Measurements from ENCODE around the gene SYNPR. TPM values are rescaled to one million over a fixed set of nuclear protein-coding genes. Genes with fewer than 3 reads are reported as not detected.

The SYNPR gene
- total RNA-seq, 4 donors from 2014 or later, result not detected

GRCh38 chr3:63395960-63396359, 117.9 kb downstream of the SYNPR start:
- Histone ChIP-seq H3K27me3 (no peaks in the 10 kb centered on the region), H3K4me3 (no peak overlapping the region), H3K27ac (no peak overlapping the region), H3K36me3 (no peaks in the 10 kb centered on the region), H3K4me1 (no peaks in the 10 kb centered on the region), H3K9me3 (no peaks in the 10 kb centered on the region)
- WGBS, 2 donors, result 73 to 85% methylated on average over 4 of the region's 4 CpGs
- no peak for DNase-seq (ENCODE audit: low spot score in 2 of 2)
- TF ChIP-seq POLR2A (IDR thresholded peaks at IDR 0.05) (no peak), CTCF (IDR thresholded peaks at IDR 0.05) (no peak), EP300 (IDR thresholded peaks at IDR 0.05) (no peak)

GRCh38 chr3:63400246-63400860, 122.2 kb downstream of the SYNPR start:
- 57 to 74% methylated on average over 6 of the region's 6 CpGs for WGBS, 2 donors
- TF ChIP-seq POLR2A (IDR thresholded peaks at IDR 0.05) (no peak), EP300 (IDR thresholded peaks at IDR 0.05) (no peak), CTCF (IDR thresholded peaks at IDR 0.05) (no peak)

GRCh38 chr3:63405882-63406281, 127.8 kb downstream of the SYNPR start:
- no peaks in the 10 kb centered on the region for H3K27me3 ChIP-seq
- H3K9me3 ChIP-seq, result no peaks in the 10 kb centered on the region
- 79 to 86% methylated on average over 3 of the region's 3 CpGs for WGBS, 2 donors
- no peak overlapping the region for H3K4me3 ChIP-seq
- H3K36me3 ChIP-seq, result no peaks in the 10 kb centered on the region
- DNase-seq (ENCODE audit: low spot score in 2 of 2), result no peak
- H3K27ac ChIP-seq, result no peak overlapping the region
- no peak for TF ChIP-seq POLR2A (IDR thresholded peaks at IDR 0.05)
- no peak for TF ChIP-seq CTCF (IDR thresholded peaks at IDR 0.05)
- TF ChIP-seq EP300 (IDR thresholded peaks at IDR 0.05), result no peak
- no peaks in the 10 kb centered on the region for H3K4me1 ChIP-seq

More at GRCh38 chr3:63400246-63400860, 122.2 kb downstream of the SYNPR start:
- Histone ChIP-seq H3K4me3 (no peak overlapping the region), H3K4me1 (no peaks in the 10 kb centered on the region), H3K27me3 (no peaks in the 10 kb centered on the region), H3K27ac (no peak overlapping the region), H3K36me3 (no peaks in the 10 kb centered on the region), H3K9me3 (no peaks in the 10 kb centered on the region)
- no peak for DNase-seq (ENCODE audit: low spot score in 2 of 2)

GRCh38 chr3:63413523-63413922, 135.4 kb downstream of the SYNPR start:
- H3K9me3 ChIP-seq, result no peaks in the 10 kb centered on the region
- no peak for DNase-seq (ENCODE audit: low spot score in 2 of 2)
- no peaks in the 10 kb centered on the region for H3K4me1 ChIP-seq
- TF ChIP-seq EP300 (IDR thresholded peaks at IDR 0.05) (no peak), CTCF (IDR thresholded peaks at IDR 0.05) (no peak), POLR2A (IDR thresholded peaks at IDR 0.05) (no peak)
- H3K36me3 ChIP-seq, result no peaks in the 10 kb centered on the region
- no peak overlapping the region for H3K27ac ChIP-seq
- no peaks in the 10 kb centered on the region for H3K27me3 ChIP-seq
- H3K4me3 ChIP-seq, result no peak overlapping the region

- Histone ChIP-seq H3K36me3 (no peaks in the 10 kb centered on the region), H3K4me1 (no peaks in the 10 kb centered on the region), H3K4me3 (no peak overlapping the region), H3K27me3 (no peaks in the 10 kb centered on the region), H3K27ac (no peak overlapping the region), H3K9me3 (no peaks in the 10 kb centered on the region)
- no peak for DNase-seq (ENCODE audit: low spot score in 2 of 2)
- WGBS, 2 donors, result 59 to 73% methylated on average over 1 of the region's 1 CpG
- TF ChIP-seq POLR2A (IDR thresholded peaks at IDR 0.05) (no peak), CTCF (IDR thresholded peaks at IDR 0.05) (no peak), EP300 (IDR thresholded peaks at IDR 0.05) (no peak)
Measured at GRCh38 chr3:63414607-63415006, 136.5 kb downstream of the SYNPR start.
